Neural cell (in vitro differentiated cells): ENCODE measurements around the gene SELENOI.

Experiments used
- EP300 ChIP-seq: fragments of 450-650 bp; conservative IDR thresholded peaks from 2 replicates; pipeline ENCODE4 v1.6.1; 2014; ENCODE audit warnings: antibody characterized with exemption, mild to moderate bottlenecking, moderate library complexity; ENCODE audit not compliant: poor library complexity, severe bottlenecking
- EZH2 ChIP-seq: fragments of 200-600, 300-800 bp; shearing (Covaris generic), sonication (generic); IDR thresholded peaks from 2 replicates; pipeline ENCODE4 v1.6.1; 2014; ENCODE audit warnings: antibody characterized with exemption, low read length, borderline replicate concordance, mild to moderate bottlenecking; ENCODE audit not compliant: insufficient read depth, poor library complexity, severe bottlenecking
- POLR2AphosphoS5 ChIP-seq: IDR thresholded peaks from 2 replicates; pipeline ENCODE4 v1.6.1; 2012
- RAD21 ChIP-seq: fragments of 450-650 bp; conservative IDR thresholded peaks from 2 replicates; pipeline ENCODE4 v1.6.1; 2014; ENCODE audit warnings: antibody characterized with exemption, mild to moderate bottlenecking, moderate library complexity
- REST ChIP-seq: IDR thresholded peaks from 2 replicates; pipeline ENCODE4 v1.6.1; 2012; ENCODE audit warnings: borderline replicate concordance
- SMC3 ChIP-seq: fragments of 450-650 bp; conservative IDR thresholded peaks from 2 replicates; pipeline ENCODE4 v1.6.1; 2014; ENCODE audit warnings: antibody characterized with exemption, mild to moderate bottlenecking, moderate library complexity; ENCODE audit not compliant: poor library complexity
- TAF1 ChIP-seq: IDR thresholded peaks from 2 replicates; pipeline ENCODE4 v1.6.1; 2012; ENCODE audit warnings: low read depth
- TF ChIP-seq, protein P1 (sequence below): fragments of 450-650 bp; IDR thresholded peaks from 2 replicates; pipeline ENCODE4 v1.5.1; 2014; ENCODE audit warnings: antibody characterized with exemption, mild to moderate bottlenecking, moderate library complexity; ENCODE audit not compliant: poor library complexity, severe bottlenecking

GRCh38 chr2:26363958-26364357, 18.0 kb downstream of the SELENOI start:
- TF ChIP-seq REST: no peak
- TF ChIP-seq POLR2AphosphoS5: no peak
- TF ChIP-seq, protein P1, sequence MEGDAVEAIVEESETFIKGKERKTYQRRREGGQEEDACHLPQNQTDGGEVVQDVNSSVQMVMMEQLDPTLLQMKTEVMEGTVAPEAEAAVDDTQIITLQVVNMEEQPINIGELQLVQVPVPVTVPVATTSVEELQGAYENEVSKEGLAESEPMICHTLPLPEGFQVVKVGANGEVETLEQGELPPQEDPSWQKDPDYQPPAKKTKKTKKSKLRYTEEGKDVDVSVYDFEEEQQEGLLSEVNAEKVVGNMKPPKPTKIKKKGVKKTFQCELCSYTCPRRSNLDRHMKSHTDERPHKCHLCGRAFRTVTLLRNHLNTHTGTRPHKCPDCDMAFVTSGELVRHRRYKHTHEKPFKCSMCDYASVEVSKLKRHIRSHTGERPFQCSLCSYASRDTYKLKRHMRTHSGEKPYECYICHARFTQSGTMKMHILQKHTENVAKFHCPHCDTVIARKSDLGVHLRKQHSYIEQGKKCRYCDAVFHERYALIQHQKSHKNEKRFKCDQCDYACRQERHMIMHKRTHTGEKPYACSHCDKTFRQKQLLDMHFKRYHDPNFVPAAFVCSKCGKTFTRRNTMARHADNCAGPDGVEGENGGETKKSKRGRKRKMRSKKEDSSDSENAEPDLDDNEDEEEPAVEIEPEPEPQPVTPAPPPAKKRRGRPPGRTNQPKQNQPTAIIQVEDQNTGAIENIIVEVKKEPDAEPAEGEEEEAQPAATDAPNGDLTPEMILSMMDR: no peak
- no peak for TF ChIP-seq RAD21
- TF ChIP-seq SMC3: no peak
- no peak for TF ChIP-seq TAF1
- TF ChIP-seq EZH2: no peak
- TF ChIP-seq EP300: no peak
